Cardiac septum (tissue), 1 donor: ENCODE data around the gene DUSP15. TPM values are rescaled to one million over a fixed set of nuclear protein-coding genes. Genes with fewer than 3 reads are reported as not detected.
A peak's percentile ranks its signal among the peaks of the same experiment; 100 is the strongest.
"Not testable (repeated sequence)": the region's sequence is repeated elsewhere in the genome, so short reads cannot be mapped to it uniquely, and the experiment has no call there.

Source experiments
- DNase-seq: peaks from one replicate; pipeline ENCODE4 v3.0.0-alpha.2; 2020; ENCODE audit warnings: low spot score
- intact Hi-C: fragments of 100-400 bp; cut with DNase I; formaldehyde crosslinking; loops from one replicate; pipeline ENCODE4 v1.14.0; 2022
- long read RNA-seq: library from polyadenylated mRNA; unstranded; transcript quantifications from one replicate; pipeline ENCODE4 v2.0.0, GENCODE V29; 2021
- total RNA-seq: library from RNA; stranded (reverse); fragmentation: NEBNext Ultra II Directional; extraction: Animal tissue kit (Norgen Biotek cat#: 25700); gene quantifications from one replicate; pipeline ENCODE4 v1.2.1, GENCODE V29; 2021
- donor health status: DM: no; HTN: no; CAD: no.

DUSP15 gene, protein sequence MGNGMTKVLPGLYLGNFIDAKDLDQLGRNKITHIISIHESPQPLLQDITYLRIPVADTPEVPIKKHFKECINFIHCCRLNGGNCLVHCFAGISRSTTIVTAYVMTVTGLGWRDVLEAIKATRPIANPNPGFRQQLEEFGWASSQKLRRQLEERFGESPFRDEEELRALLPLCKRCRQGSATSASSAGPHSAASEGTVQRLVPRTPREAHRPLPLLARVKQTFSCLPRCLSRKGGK
- 3.4 TPM for total RNA-seq
- long read RNA-seq, partial matches to known transcripts = 0 of 1 reads
- long read RNA-seq, other reads (novel, unspliced or antisense) = 0 of 1 reads

DNA sequence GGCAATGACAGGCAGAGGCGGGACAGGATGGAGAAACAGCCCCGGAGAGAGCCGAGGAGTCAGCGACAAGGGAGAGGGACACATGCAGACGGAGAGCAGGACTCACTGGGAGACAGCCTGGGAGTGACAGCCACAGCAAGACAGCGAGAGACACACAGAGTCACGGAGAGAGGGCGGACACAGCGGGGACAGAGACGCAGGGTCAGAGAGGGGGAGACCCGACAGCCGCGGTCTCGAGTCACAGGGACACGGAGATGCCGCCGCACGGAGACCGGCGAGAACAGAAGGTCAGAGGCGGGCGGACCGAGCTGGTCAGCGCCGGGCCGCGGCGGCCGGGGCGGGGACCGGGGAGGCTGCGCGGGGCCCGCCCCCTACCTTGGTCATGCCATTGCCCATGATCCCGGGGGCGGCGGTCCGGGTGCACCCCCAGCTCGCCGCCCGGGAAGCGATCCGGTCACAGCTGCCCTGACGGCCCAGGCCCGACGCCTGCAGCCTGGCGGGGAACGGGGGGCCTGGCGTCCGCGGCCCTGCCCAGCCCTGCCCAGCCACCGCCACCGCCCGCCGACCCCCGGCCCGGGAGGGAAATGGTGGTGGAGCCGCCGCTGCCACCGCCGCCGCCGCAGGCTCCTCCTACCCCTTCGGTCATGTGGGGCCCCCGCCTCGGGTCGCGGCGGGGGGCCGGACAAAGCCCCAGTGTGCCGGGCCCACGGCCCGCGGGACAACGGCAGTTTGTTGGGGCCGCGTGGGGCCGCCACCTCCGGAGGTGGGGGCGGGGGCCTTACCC is at the start of gene DUSP15, which contains the start of gene TTLL9:
Gene DUSP15, minus strand, starts transcription at position 586 of the 784 bp plus-strand sequence. Its CDS starts 190 bp downstream, at position 396.
Gene TTLL9, plus strand, starts transcription at position 693 of the 784 bp plus-strand sequence. CDS start 493 bp downstream, outside the sequence.
- DNase-seq = no peak
- intact Hi-C loops = no loop called here

GRCh38 chr20:31919410-31920155 is 49.3 kb upstream of the DUSP15 start:
- intact Hi-C loops = no loop called here
- DNase-seq = peak; percentile 26

- intact Hi-C loops = no loop called here
- peak; percentile 36 for DNase-seq
Measured at GRCh38 chr20:31918466-31919105, 48.3 kb upstream of the DUSP15 start.

DNA sequence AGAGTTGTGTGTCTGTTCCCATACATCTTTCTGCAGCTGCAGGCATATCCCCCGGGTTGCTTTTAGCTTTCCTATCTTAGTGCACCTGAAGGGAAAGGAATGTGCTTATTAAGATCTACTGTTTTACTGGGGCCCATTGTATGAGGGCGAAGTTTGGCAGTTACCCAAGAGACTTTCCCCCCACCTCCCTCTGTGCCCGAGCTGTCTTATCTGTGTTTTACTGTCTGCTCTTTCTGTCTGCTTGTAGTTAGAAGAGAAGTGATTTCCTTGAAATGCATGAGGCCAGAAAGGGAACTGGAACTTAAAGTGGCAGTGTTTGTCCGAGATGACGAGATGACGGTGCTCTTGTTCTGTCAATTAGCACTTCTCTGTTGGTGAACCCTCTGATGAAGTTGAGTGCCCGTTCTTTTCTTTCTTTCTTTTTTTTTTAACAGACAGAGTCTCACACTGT is 47.7 kb upstream of the DUSP15 start:
- DNase-seq, intact Hi-C loops: not testable (repeated sequence)

DNA sequence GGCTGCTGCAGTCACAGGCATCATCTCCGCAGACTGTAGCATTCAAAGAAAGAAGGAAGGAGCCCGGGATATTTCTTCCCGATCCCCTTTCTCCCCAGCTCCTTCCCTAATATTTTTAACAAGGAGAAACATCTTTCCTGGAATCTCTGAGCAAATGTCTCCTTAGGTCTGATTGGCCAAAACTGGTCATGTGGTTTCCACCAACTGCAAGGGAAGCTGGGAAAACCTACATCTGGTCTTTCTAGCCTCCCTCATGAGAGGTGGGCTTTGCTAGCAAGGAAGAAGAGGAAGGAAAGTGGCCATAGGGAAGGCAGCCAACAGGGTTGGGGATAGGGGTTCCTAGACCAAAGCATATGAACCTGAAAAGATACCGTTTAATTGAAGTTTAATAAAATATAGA is 46.4 kb upstream of the DUSP15 start:
- intact Hi-C loops = no loop called here
- no peak for DNase-seq

DNA sequence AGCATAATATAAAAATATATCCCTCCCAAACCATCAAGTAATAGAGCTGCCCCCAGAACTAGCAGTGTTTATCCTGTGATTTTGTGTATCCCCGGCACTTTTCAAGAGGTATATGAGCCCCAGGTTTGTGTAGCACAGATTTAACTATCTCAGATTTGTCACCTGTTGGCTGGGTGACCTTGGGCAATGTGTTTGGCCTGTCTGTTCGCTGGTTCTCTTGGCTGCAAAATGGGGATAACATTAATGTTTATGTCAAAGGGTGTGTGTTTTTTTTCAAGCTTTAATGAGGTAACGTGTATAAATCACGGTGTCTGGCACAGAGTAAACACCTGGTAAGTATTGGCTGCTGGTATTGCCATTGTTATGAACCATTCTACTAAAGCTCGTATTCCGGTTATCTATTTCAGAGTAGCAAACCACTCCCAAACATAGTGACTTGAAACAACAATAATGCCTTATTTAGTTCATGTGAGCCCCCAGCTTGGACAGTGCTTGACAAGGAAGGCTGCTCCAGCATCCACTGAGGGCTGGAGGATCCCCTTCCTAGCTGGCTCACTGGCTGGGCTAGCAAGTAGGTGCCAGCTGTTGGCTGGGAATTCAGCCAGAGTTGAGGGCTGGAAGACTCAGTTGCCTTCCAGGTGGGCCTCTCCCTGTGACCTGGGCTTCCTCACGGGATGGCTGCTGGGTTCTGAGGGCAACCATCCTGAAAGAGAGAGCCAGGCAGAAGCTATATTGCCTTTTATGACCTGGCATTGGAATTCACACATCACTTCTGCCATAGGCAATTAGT is 45.4 kb upstream of the DUSP15 start:
- DNase-seq = no peak
- intact Hi-C loops = no loop called here

DNA sequence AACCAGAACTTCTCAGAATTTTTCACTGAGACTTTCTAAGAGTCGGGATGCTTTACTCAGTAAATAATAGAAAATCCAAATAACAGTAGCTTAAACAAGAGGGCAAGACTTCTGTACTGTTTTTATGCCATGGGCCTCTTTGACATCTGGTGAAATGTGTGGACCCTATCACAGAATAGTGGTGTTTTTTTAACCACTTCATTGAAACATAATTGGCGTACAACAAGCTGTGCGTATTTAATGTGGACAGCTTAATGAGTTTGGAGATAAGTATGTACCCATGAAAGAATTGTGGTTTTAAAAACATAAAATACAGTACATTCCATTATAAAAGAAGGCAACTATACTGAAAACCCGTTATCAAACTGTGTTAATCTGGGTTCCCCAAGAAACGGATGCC is 43.8 kb upstream of the DUSP15 start:
- intact Hi-C loops = no loop called here
- DNase-seq = no peak

DNA sequence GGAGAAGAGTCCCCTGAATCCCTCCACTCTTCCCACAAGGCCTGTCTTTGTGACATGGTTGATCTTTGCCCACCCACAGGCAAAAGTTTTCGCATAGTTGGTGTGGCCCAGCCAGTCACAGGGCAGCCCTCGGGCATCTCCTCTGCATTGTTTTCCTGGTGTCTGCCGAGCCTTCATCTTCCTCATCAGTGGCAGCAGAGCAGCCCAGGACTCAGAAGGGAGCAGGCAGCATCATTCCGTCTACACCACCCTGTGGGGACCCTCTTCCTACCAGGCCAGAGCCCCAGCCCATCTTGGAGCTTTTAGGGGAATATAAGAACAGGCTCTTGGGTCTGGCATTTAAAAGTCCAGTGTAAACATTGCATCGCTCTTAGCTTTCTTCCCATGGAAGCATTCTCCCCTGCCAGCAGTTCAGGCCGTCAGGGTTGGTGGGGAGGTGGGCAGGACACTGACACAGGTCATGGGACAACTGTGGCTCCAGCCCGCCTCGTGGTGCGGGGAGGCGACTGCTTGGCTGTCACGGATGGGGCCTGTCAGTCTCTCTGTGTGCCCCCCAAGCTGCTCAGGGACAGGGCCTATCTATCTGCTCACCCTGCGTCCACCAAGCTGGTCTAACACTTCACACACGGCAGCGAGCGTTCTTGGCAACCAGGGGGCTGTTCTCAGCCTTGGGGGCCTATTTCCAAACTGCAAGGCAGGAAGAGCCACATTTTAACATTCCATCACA is 43.3 kb upstream of the DUSP15 start:
- DNase-seq = no peak

DNA sequence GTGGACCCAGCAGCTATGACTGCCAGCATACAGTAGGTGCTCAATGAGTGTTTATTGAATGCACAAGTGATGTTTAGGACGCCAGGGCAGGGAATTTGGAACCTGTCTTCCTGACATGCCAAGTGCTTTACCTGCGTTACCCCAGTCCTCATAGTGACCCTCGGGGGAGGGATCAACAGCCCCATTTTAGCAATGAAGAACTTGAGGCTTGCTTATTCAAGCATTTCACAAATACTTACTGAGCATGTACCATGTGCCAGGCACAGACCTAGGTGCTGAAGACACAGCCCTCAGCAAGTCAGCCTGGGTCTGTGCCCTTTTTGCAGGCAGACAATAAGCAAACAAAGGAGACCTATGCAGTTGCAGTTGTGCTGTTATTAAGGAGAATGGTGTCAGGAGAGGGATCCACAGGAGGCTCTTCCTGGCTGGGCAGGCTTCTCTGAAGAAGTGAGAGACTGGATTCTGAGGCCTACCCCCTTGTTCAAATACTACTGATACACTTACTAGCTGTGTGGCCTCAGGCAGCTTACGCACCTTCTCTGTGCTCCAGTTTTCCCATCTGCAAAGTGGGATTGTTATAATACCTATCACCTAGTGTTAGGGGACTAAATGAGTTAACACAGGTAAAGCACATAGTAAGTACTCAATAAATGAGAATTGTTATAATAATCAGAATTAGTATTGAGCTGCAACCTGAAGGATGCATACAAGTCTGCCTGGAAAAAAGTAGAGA is 39.9 kb upstream of the DUSP15 start:
- intact Hi-C loops = no loop called here
- peak; percentile 19 for DNase-seq

More for the DNA sequence above, 43.3 kb upstream of the DUSP15 start:
- intact Hi-C loops = no loop called here

GRCh38 chr20:31909253-31910070 is 39.1 kb upstream of the DUSP15 start:
- DNase-seq = peak; percentile 38
- intact Hi-C loops = no loop called here

DNA sequence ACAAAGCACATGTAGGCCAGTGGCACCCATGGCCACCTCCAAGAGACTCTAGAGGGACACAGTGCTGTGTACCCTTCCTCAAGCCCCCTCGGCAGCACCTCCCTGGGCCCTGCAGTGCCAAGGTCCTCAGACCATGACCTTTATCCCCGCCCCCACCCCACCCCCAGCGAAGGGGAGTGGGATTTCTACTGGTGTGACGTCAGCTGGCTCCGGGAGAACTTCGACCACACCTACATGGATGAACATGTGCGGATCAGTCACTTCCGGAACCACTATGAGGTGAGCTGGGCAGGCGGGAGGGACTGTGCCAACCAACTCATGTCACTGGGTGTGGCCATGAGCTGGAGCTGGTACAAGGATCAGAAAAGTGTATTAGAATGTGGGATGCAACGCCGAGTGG is 38.1 kb upstream of the DUSP15 start:
- peak; percentile 70 for DNase-seq
- intact Hi-C loops = no loop called here

DNA sequence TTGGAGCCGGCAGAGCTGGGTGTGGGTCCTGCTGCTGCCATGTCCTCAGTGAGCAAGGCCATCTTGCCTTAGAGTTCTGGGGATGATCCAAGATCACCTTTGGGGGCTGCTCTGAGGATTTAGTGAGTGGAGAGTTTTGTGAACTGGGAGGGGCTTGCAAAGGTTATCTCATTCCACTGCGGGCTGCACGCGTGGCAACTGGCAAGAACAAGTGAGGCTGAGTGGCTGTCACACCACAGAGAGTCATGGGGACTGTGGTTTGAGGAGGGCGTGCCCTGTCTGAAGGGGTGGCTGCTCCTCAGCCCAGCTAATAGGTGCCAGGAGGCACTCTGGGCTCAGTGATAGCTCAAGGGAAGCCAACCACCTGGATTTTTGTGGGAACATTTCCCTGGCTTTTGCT is 37.7 kb upstream of the DUSP15 start:
- intact Hi-C loops = no loop called here
- peak; percentile 43 for DNase-seq

GRCh38 chr20:31907046-31907445 is 36.7 kb upstream of the DUSP15 start:
- intact Hi-C loops = no loop called here
- no peak for DNase-seq

DNA sequence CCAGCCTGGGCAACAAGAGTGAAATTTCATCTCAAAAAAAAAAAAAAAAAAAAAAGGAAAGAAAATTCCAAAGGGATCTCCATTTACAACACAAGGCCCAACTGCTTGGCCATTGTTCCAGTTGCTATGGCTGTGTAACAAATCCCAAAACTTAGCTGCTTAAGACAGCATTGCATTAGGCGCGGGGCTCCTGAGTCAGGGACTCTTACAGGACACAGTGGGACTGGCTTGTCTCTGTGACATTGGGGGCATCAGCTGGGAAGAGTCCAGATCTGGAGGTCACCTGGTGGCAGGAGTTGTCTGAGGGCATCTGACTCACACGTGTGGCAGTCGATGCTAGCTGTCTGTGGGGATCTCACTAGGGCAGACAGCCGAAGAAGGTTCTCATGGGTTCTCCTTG is 35.7 kb upstream of the DUSP15 start:
- DNase-seq = peak; percentile 33
- intact Hi-C loops = no loop called here

- DNase-seq = no peak
- intact Hi-C loops = no loop called here
Measured at GRCh38 chr20:31903627-31904386, 33.5 kb upstream of the DUSP15 start.

DNA sequence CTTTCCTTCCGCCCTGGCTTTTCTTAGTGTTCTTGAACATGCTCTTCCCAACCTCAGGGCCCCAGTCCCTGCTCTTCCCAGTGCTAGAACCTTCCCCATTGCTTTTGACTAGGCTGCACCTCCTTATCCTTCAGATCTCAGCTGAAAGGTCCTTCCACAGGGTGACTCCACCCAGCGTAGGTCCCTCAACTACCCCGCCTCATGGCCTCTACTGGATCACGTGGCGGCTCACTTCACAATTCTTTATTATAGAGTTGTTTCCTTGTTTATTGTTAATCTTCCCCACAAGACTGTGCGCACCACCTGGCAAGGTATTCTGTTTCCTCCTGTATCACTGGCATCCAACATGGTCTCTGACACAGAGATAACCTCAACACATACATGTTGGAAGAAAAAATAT is 31.3 kb upstream of the DUSP15 start:
- intact Hi-C loops = no loop called here
- no peak for DNase-seq
